Ammon's horn (tissue), 1 donor: ENCODE data around the gene UNC93B1.
"Not testable (repeated sequence)": the region's sequence is repeated elsewhere in the genome, so short reads cannot be mapped to it uniquely, and the experiment has no call there.

Experiments
- DNase-seq: peaks from one replicate; pipeline ENCODE4 v3.0.0-alpha.2; 2016; ENCODE audit warnings: low spot score

Gene UNC93B1

DNA sequence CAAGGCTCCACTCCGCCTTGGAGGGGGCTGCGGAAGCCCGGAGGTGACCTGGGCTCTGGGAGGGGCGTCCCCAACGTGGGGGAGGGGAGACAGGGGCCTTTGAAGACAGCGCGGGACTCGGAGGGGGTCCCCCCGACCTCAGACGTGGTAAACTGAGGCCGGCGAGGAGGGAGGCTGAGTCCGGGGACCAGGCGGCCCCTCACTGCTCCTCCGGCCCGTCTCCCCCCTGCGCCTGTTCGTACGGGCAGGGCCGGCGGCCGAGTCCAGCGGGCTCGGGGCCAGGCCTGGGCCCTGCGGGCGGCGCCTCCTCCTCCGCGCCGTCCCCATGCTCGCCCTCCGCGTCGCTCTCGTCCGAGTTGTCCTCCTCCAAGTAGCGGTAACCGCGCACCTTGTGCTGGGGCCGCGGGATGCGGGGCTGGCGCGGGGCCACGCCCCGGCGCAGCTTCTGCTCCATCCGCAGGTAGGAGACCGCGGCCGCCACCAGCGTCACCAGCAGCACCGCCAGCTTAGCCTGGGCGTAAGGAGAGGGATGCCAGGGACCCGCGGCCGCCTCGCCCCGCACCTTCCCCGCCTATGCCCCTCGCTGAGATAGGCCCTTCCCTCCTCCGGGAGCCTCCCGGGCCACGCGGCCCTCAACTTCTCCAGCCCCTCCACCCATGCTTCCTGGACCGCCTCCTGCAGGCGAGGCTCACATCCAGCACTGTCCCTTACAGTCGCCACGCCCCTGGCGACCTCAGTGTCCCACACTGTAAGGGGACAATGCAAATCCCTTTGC, 12.4 kb downstream of the UNC93B1 start:
- DNase-seq, result not testable (repeated sequence)

DNA sequence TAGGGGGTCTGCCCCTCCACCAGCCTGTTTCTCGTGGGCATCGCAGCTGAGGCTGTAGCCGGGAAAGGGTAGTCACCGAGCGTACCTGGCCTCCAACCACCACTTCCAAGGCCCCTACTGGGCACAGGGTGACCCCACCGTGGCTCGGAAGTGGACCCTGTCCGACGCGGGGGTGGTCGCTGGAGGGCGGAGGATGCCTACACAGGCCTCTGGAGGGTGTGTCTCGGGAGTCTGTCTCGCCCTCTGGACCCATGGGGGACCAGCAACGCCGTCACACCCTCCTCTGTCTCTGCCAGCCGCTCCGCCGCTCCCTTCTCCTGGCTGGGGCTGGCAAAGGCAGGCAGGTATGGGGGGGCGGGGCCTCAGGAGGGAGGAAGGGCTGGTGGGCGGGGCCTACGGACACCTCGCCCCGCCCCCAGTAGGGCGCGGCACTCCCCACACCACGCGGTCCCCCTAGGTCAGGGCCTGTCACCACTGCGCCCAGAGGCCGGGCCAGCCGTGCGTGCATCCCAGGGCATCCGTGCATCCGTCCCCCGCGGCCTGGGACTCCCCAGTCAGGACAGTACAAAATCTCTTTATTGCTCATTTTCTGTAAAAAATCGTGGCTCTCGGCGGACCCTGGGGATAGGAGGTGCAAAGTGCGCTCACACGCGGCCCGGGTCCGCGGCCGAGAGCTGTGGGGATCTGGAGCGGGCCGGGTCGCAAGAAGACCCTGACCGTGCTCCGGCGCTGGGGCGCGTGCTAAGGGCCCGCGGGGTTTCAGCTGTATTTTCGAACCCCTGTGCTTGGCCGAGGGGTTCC, 13.2 kb downstream of the UNC93B1 start:
- DNase-seq, result not testable (repeated sequence)

DNA sequence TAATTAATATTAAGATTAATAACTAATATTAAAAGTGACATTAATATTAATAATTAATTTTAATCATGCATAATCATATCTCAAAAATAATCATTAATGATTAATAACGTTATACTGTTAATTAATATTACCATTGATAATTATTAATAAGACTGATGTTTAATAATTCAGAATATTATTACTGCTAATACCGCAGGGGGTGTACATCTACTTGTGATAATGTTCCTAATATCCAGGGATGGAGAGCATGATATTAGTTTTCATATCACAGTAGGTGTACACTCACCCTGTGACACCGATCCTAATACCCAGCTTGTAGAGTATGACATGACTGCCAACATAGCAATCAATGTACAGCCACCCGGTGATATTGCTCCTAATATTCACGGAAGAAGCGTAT, 18.6 kb downstream of the UNC93B1 start:
- DNase-seq, result not testable (repeated sequence)

DNA sequence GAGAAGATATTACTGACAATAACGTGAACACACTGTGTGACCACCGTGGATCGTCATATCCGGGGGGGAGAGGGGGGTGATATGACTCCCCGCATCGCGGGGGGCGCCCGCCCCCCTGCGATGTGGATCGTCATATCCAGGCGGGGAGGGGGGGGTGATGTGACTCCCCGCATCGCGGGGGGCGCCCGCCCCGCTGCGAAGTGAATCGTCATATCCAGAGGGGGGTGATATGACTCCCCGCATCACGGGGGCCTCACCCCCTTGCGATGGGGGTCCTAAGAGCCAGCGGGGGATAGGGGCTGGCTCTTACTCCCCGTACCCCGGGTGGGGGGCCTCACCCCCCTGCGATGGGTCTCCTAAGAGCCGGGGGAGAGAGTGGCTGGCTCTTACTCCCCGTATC, 19.9 kb downstream of the UNC93B1 start:
- DNase-seq, result no peak

DNA sequence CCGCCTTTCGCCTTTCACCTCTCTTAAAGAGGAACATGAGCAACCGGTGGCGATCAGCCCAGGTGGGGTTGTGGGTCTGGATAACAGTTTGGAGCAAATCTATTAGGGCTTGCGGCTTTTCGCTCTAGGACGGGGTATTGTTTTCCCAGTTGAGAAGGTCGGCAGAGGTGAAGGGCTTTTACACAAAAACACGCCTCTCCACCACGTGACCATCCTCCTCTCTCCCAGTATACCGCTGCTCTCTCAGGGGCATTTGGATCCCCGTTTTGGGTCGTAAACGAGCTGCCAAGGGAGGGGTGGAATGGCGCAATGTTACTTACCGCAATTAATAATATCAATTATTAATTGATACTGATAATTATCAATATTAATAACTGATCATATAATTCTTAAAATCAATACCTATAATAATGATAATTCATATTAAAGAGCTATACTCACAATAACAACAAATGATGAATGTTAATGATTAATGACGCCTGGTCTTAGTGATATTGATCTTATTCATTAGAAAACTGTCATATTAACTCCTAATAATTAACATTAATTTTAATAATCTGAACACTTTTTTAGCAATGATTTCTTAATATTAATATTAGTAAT, 21.5 kb downstream of the UNC93B1 start:
- DNase-seq, result not testable (repeated sequence)

DNA sequence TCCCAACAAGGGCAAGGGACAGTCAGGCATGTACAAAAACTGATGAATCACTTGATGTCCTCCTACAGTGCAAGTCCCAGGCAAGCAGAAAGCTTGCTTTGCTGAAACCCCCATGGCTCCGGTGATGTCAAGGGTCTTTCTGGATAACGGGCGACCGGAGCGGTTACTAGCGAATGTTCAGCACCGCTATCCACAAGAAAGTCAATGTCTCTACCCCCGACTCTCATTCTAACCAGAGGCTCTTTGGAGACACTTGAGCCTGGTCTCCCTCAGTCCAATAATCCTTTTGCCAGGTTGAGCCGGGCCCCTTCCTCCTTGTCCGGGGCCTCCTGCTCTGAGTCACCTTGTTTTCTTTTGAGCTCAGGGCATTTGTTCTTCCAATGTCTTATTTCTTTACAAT, 22.7 kb downstream of the UNC93B1 start:
- not testable (repeated sequence) for DNase-seq

DNA sequence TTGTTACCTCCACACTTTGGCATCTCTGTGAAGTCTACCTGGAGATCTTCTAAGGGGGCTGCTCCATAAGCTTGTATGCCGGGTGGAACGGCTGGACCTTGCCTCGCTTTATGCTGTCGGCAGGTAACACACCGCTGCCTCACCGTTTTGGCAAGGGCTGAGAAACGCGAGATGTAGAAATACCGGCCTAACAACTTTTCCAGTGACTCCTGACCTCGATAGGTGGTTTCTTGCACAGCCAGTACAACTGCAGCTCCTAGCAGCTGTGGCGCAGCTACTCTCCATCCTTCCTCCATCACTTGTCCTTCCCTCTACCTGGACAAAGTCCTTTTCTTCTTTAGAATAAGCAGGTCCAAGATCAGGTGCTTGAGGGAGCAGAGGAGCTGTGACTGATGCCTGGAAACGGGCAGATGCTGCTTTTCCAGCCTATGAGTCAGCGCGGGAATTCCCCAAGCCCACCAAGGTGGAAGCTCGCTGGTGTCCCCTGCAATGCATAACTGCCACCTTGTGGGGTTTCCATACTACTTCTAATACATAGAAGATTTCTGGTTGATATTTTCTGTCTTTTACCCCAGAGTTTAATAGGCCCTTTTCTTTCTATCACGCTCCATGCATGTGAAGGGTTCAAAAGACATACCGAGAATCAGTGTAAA, 25.0 kb downstream of the UNC93B1 start:
- not testable (repeated sequence) for DNase-seq

DNA sequence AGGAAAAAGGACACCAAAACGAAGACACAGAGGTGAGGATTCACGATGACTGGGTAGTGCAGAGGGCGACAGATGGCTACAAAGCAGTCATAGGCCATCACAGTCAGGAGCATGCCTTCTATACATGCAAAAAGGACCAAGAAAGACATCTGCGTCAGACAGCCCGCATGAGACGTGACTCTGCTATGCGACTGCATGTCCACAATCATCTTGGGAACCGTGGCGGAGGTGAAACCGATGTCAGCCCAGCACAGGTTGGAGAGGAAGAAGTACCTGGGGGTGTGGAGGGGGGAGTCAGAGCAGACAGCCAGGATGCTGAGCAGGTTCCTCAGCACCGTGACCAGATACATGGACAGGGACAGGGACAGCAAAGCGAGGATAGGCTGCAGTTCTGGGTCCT, 29.2 kb downstream of the UNC93B1 start:
- not testable (repeated sequence) for DNase-seq

DNA sequence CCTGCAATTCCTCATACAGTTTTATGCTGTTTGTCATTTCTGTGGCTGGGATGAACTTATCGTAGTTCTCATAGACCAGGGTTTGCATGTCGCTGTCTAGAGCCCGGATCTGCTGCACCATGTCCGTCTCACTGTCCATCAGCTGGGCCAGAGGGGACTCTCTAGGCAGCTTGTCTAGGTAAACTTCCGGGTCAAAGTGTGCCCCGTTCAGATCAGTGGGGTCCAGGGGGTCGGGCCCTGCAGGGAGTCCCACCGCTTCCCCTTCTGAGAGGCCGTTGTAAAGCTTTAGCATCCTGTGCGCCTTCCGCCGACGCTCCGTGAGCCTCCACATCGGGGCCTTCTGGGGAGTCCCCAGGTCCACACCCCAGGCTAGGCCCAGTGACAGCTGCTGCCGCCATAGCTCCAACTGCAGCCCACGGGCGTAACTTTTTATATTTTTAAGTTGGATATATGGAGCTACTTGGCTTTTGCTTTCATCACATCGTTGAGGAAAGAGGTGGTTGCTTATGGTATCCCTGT, 38.0 kb downstream of the UNC93B1 start:
- not testable (repeated sequence) for DNase-seq

DNA sequence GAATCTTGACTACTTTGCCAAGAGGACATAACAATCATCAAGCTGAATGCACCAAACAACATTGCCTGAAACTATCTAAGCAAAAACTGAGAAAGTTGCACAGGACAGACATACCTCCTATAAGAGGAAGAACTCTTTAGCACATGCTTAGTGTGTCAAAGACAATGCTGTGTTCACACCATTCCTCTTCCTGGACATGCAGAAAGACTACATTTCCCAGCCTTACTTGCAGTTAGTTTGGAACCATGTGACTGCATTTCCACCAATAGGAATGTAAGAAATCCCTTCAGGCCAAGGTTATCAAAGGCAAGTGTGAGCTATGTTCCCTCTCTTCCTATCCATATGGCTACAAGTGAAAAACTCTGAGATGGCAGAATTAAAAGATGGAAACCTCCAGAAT, 39.2 kb downstream of the UNC93B1 start:
- DNase-seq, result not testable (repeated sequence)

DNA sequence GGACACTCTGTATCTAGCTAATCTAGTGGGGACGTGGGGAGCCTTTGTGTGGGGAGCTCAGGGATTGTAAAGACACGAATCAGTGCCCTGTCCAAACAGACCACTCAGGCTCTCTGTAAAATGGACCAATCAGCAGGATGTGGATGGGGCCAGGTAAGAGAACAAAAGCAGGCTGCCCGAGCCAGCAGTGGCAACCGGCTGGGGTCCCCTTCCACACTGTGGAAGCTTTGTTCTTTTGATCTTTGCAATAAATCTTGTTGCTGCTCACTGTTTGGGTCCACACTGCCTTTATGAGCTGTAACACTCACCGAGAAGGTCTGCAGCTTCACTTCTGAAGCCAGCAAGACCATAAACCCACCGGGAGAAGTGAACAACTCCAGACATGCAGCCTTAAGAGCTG, 40.0 kb downstream of the UNC93B1 start:
- DNase-seq, result not testable (repeated sequence)

DNA sequence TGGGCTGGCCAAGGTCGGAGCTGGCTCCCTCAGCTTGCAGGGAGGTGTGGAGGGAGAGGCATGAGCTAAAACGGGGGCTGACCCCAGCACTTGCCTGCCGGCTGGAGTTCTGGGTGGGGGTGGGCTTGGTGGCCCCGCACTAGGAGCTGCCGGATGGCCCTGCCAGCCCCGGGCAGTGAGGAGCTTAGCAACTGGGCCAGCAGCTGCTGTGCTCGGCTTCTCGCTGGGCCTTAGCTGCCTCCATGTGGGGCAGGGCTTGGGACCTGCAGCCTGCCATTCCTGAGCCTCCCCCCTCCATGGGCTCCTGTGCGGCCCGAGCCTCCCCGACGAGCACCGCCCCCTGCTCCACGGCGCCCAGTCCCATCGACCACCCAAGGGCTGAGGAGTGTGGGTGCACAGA, 40.7 kb downstream of the UNC93B1 start:
- DNase-seq, result not testable (repeated sequence)

DNA sequence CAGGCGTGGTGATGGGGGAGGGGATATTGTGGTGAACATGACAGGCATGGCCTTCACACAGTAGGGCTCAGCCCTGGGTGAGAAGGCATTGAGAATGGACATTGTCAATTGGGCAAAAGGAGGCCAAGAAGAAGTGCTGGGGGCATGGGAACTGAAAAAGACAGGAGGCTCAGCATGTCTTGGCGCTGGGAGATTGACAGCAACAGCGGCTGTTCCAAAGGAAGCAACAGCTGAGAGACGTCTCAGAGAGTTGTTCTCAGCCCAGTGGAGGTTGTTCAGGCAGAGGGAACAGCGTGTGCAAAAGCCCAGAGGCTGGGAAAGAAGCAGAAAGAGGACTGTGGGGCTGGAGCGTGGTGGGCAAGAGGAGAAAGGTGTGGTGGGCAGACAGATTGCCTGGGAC, 47.7 kb downstream of the UNC93B1 start:
- not testable (repeated sequence) for DNase-seq

DNA sequence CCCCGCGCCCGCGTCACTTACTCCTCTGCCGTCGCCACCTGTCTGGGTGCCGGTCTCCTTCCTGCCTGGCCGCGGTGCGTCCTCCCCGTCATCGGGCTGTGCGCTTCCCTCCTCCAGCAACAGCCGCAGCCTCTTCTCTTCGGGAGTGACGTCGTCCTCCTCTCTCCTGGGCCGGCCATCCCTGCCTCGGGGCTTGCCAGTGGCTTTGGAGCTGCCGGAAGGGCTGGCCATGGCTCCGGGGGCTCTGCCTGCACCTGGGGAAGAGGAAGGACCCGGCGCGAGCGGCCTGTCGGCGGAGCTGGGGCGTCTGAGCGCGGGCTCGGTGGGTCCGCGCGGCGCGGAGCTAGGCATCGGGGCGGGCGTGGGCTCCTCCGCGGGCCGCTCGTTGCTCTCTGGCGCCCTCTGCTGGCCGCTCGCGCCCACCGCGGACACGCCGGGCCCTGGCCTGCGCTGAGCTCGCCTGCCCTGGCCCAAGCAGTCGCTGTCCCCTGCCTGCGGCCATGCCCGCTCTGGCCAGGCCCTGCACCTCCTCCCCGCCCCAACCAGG, 48.4 kb downstream of the UNC93B1 start:
- peak; percentile 64 for DNase-seq

DNA sequence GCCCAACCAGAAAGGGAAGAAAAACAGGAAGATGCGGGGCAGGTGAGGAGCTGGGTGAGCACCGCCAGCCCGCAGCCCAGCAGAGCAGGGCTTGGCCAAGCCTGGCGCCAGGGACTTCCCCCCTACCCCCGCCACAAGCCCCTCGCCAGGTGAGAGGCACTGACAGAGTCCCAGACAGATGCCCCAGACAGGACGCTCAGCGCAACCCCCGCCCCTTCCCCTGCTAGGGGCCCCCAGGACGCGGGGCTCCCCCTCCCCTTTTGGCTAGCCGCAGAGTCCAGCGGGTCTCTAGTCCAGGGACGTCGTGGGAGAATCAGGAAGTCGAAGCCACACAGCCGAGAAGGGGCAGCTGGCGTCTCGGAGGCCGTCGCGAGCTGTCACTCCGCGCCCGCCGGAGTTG, 48.9 kb downstream of the UNC93B1 start:
- DNase-seq, result not testable (repeated sequence)

DNA sequence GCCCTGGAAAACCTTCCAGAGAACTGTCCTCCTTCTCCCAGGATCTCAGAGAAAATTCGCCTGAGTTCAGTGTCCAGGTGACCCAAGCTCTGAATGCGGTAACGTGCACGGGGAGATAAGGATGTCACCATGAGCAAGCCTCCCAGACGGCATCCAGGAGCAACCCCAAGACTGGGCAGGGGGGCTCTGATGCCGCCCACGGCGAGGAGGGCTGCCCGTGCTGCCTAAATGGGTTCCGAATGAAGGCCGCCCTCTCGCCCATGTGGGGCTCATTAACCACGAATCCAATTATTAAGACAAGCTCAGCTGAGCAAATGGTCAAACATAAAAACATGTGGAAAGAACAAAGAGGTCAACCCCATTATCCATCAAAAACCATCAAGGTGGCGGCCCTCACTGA, 49.6 kb downstream of the UNC93B1 start:
- not testable (repeated sequence) for DNase-seq

DNA sequence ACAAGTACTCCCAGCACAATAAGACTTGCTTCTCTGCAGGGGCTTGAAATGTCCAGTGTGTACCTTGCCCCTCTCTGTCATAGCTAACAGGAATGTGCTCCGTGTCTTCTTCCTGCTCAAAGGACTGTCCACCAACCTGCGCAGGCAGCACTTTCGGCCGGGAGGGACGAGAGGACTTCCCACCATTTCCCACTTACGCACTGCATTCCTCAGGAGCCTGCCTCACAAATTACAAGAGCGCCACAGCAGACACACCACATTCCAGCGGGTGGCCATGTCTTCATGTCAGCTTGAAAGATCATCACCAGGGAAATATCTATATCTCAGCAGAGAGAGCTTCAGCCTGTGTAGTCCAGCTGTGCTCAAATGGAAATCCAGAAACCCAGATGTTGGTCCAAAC, 53.2 kb downstream of the UNC93B1 start:
- DNase-seq, result not testable (repeated sequence)

DNA sequence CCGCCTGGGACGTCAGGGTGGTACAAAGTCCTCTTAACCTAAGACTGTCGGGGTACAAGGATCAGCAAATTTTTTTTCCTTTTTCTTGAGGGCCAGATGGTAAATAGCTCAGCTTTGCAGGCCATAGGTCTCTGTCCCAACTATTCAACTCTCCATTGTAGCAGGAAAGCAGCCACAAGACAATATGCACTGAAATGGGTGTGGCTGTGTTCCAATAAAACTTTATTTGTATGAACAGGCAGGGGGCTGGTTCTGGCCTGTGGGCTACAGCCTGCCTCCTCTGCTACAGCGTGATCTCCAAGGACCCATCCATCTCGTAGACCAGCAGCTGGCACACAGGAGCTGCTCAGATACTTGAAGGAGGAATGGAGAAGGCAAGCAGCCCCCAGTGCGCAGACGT, 56.1 kb downstream of the UNC93B1 start:
- DNase-seq, result not testable (repeated sequence)

DNA sequence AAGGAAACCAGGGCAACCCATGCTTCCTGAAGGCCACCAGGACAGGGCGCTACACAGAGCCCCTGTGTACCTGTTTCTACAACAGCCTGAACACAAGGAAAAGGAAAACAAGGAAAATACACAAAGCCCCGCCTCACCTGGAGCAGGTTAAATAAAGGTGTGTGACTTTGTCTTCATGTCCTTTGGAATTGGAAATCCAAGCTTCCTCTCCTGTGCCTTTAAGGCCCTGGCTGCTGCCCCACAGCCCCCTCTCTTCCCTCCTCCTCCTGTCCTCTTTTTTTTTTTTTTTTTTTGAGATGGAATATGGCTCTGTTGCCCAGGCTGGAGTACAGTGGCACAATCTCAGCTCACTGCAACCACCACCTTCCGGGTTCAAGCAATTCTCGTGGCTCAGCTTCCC, 57.5 kb downstream of the UNC93B1 start:
- not testable (repeated sequence) for DNase-seq

DNA sequence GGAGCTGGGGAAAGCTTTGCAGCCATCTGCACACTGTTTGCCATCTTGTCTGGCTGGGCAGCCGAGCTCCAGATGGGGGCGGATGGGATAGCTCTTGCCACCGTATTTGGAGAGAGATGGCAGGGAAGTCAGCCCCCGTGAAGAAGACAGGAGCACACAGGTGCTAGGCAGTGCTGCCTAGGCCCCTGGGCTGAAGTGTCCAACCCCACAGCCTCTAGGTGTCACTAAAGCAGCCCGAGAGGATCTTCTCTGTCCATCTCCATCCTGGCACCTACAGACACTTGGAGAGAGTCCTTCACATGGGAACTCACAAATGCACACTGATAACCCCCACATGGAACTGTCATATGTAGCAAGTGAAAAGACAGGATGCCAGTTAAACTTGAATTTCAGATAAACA, 60.5 kb downstream of the UNC93B1 start:
- DNase-seq, result not testable (repeated sequence)
